K562 (cell line): ENCODE results near the gene EPS8L1. TPM values are rescaled to one million over a fixed set of nuclear protein-coding genes. Genes with fewer than 3 reads are reported as not detected.

ENCODE experiments used
- GTF2A2 ChIP-seq: IDR thresholded peaks from 2 replicates; pipeline ENCODE4 v1.6.1; 2016; ENCODE audit warnings: mild to moderate bottlenecking, missing genetic modification characterization, missing compliant biosample characterization
- HCFC1 ChIP-seq: IDR thresholded peaks from 2 replicates; pipeline ENCODE4 v1.6.1; 2012; ENCODE audit warnings: low read depth, low read length, improper control_type of control experiment
- HIVEP1 ChIP-seq: fragments of 250-450 bp; sonication (Bioruptor Pico); IDR thresholded peaks from 2 replicates; pipeline ENCODE4 v1.4.0; 2020; ENCODE audit warnings: mild to moderate bottlenecking
- LCOR ChIP-seq: sonication (generic); formaldehyde crosslinking; IDR thresholded peaks from 2 replicates; pipeline ENCODE4 v1.8.0; 2022; ENCODE audit warnings: mild to moderate bottlenecking, missing genetic modification reagents
- NFIC ChIP-seq: fragments of 450-650 bp; IDR thresholded peaks from 2 replicates; pipeline ENCODE4 v1.6.1; 2017; ENCODE audit warnings: mild to moderate bottlenecking, inconsistent platforms
- NFXL1 ChIP-seq: fragments of 450-650 bp; formaldehyde crosslinking; IDR thresholded peaks from 2 replicates; pipeline ENCODE4 v1.4.0; 2021; ENCODE audit warnings: mild to moderate bottlenecking
- PML ChIP-seq: IDR thresholded peaks from 2 replicates; pipeline ENCODE4 v1.6.1; 2012; ENCODE audit warnings: low read length, inconsistent platforms
- ZNF584 ChIP-seq: fragments of 200-800 bp; sonication (Bioruptor generic); IDR thresholded peaks from 2 replicates; pipeline ENCODE4 v1.6.1; 2016; ENCODE audit warnings: low read depth, mild to moderate bottlenecking, missing genetic modification characterization, missing compliant biosample characterization
- polyA plus RNA-seq, 8 experiments: library from polyadenylated mRNA; depleted of rRNA in 4 of 8; stranded (reverse) in 5 of 8; unstranded in 3 of 8; fragments of >200 nt; fragmentation: Nextera tagmentation in 2 of 8; fragmentation: Illumina TruSeq in 1 of 8; extraction: Ambion mirVana in 2 of 8; extraction: Trizol in 1 of 8; gene quantifications; 2 replicates each; pipeline versions ENCODE4 v1.2.1 to v1.2.3, GENCODE V29; 2011 to 2014; ENCODE audit warnings: inconsistent platforms in 1 of 8, missing spikeins in 1 of 8
- total RNA-seq, 7 experiments: library from RNA; depleted of rRNA in 6 of 7; stranded (reverse); fragments of >200 nt in 6 of 7; fragmentation: Illumina TruSeq in 2 of 7; extraction: Trizol in 2 of 7; gene quantifications; 2 replicates each; pipeline versions ENCODE4 v1.2.1 to v1.2.3, GENCODE V29; 2011 to 2021; ENCODE audit warnings: low replicate concordance in 1 of 7
- TF ChIP-seq, protein P1 (sequence below), 2 experiments: fragments of 450-650 bp; conservative IDR thresholded peaks; 2 replicates each; pipeline ENCODE4 v1.6.1; 2017; ENCODE audit warnings: mild to moderate bottlenecking in 2 of 2, moderate library complexity in 2 of 2
- TF ChIP-seq, protein P2 (sequence below): fragments of 450-650 bp; formaldehyde crosslinking; IDR thresholded peaks from 2 replicates; pipeline ENCODE4 v1.4.0; 2020; ENCODE audit warnings: mild to moderate bottlenecking, moderate library complexity
- TF ChIP-seq, protein P3 (sequence below), 2 experiments: fragments of 450-650 bp; IDR thresholded peaks; 2 replicates each; pipeline ENCODE4 v1.6.1; 2016; ENCODE audit warnings: mild to moderate bottlenecking in 2 of 2, borderline replicate concordance in 1 of 2, low read depth in 1 of 2, moderate library complexity in 1 of 2
- TF ChIP-seq, protein P4 (sequence below), 2 experiments: IDR thresholded peaks; 2 replicates each; pipeline ENCODE4 v1.6.1; 2011; ENCODE audit warnings: borderline replicate concordance in 1 of 2, control low read depth in 1 of 2, low read depth in 1 of 2, low read length in 1 of 2, mild to moderate bottlenecking in 1 of 2, mixed read lengths in 1 of 2, moderate library complexity in 1 of 2; ENCODE audit not compliant: insufficient read depth in 1 of 2, insufficient read length in 1 of 2, poor library complexity in 1 of 2, severe bottlenecking in 1 of 2; ENCODE audit errors: extremely low read depth in 1 of 2

Gene EPS8L1
- total and polyA plus RNA-seq, 9 of the 15 experiments (the other 6 are each of a cell fraction or from before 2014, with no cell fraction given): 0.35 to 22.1 (median 11.9) TPM

DNA sequence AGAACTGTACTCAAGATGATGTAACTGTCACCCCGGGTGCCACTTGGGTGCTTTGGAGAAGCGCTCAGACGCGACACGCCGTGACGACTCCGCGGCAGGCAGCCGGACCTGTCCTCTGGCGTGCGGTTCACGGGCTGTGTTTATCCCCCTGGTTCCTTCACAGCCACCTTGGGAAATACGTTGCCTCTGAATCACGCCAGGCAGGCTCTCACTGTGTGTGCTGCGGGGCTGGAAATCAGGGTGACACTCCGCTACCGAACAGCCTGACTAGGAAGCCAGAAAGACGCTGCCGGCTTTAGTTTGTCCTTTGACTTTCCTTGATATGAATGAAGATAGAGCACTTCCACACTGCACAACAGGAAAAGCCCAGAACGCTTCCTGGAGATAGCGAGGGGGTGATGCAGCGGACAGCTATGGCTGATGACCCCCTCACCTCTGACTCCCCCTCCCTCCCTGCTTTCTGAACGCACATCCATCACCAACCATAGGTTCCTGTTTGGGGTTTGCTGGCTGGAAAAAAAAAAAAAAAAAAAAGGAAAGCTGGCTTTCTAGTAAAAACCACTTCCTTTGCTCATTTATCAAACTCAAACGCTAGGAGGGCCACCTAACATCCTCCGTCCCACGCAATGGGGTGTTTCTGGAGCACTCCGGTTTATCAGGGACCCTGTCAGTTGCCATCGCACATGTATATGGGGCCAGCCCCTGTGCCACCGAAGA lies 33.9 kb upstream of the EPS8L1 start (continued):
- TF ChIP-seq NFIC (peak; percentile 25; the same call in 1 of the 2 replicates), GTF2A2 (tag) (no peak), NFXL1 (CRISPR knock-in tag) (no peak), HCFC1 (no peak), ZNF584 (peak; percentile 75; the same call in 1 of the 2 replicates), LCOR (peak; percentile 62; the same call in 1 of the 2 replicates), HIVEP1 (no peak), PML (peak; percentile 45; the same call in 1 of the 2 replicates)
- TF ChIP-seq, protein P1, sequence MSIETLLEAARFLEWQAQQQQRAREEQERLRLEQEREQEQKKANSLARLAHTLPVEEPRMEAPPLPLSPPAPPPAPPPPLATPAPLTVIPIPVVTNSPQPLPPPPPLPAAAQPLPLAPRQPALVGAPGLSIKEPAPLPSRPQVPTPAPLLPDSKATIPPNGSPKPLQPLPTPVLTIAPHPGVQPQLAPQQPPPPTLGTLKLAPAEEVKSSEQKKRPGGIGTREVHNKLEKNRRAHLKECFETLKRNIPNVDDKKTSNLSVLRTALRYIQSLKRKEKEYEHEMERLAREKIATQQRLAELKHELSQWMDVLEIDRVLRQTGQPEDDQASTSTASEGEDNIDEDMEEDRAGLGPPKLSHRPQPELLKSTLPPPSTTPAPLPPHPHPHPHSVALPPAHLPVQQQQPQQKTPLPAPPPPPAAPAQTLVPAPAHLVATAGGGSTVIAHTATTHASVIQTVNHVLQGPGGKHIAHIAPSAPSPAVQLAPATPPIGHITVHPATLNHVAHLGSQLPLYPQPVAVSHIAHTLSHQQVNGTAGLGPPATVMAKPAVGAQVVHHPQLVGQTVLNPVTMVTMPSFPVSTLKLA (conservative IDR thresholded peaks at IDR 0.05): 0 out of 4 replicates have a peak, but pooled peaks of 1 of the 2 experiments have one; percentile 33
- TF ChIP-seq, protein P2, sequence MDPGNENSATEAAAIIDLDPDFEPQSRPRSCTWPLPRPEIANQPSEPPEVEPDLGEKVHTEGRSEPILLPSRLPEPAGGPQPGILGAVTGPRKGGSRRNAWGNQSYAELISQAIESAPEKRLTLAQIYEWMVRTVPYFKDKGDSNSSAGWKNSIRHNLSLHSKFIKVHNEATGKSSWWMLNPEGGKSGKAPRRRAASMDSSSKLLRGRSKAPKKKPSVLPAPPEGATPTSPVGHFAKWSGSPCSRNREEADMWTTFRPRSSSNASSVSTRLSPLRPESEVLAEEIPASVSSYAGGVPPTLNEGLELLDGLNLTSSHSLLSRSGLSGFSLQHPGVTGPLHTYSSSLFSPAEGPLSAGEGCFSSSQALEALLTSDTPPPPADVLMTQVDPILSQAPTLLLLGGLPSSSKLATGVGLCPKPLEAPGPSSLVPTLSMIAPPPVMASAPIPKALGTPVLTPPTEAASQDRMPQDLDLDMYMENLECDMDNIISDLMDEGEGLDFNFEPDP: no peak
- TF ChIP-seq, protein P3, sequence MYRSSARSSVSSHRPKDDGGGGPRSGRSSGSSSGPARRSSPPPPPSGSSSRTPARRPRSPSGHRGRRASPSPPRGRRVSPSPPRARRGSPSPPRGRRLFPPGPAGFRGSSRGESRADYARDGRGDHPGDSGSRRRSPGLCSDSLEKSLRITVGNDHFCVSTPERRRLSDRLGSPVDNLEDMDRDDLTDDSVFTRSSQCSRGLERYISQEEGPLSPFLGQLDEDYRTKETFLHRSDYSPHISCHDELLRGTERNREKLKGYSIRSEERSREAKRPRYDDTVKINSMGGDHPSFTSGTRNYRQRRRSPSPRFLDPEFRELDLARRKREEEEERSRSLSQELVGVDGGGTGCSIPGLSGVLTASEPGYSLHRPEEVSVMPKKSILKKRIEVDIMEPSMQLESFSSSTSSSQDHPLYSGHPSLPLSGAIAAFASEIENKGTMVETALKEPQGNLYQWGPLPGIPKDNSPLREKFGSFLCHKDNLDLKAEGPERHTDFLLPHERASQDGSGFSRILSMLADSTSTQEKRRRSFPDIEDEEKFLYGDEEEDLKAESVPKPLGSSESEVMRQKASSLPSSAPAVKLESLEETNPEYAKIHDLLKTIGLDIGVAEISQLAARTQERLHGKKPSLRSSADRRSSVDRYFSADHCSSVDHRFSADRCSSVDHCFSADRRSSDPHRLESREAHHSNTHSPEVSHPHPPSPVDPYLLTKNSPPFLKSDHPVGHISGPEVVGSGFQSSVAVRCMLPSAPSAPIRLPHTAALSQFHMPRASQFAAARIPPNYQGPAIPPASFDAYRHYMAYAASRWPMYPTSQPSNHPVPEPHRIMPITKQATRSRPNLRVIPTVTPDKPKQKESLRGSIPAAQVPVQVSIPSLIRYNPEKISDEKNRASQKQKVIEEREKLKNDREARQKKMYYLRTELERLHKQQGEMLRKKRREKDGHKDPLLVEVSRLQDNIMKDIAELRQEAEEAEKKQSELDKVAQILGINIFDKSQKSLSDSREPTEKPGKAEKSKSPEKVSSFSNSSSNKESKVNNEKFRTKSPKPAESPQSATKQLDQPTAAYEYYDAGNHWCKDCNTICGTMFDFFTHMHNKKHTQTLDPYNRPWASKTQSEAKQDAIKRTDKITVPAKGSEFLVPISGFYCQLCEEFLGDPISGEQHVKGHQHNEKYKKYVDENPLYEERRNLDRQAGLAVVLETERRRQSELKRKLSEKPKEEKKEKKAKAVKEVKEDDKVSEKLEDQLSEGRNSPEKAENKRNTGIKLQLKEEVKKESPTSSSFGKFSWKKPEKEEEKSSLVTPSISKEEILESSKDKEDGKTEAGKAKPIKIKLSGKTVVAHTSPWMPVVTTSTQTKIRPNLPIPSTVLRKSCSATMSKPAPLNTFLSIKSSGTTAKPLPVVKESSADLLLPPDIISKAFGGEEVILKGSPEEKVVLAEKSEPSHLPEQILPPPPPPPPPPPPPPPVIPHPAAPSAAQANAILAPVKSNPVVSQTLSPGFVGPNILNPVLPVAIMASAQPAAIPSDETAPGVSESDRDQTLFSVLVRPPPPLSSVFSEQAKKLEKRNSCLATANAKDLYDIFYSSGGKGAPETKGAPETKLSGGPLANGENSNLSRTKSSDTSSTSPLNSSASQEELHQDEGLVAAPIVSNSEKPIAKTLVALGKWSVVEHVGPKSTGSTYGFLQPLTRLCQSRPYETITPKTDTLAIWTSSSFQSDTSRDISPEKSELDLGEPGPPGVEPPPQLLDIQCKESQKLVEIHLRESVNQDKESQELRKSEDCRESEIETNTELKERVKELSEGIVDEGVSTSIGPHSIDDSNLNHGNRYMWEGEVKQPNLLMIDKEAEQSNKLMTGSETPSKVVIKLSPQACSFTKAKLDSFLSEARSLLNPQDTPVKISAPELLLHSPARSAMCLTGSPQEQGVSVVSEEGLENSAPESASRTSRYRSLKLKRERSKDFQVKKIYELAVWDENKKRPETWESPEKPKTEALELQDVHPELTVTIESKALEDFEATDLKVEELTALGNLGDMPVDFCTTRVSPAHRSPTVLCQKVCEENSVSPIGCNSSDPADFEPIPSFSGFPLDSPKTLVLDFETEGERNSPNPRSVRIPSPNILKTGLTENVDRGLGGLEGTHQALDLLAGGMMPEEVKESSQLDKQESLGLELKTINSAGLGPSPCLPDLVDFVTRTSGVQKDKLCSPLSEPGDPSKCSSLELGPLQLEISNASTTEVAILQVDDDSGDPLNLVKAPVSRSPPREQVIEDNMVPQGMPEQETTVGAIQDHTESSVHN (IDR thresholded peaks at IDR 0.05; ENCODE audit: borderline replicate concordance in 1 of 2, low read depth in 1 of 2): peak in 1 of 2 experiments; percentile 36; a peak in 1 of 4 replicates
- TF ChIP-seq, protein P4, sequence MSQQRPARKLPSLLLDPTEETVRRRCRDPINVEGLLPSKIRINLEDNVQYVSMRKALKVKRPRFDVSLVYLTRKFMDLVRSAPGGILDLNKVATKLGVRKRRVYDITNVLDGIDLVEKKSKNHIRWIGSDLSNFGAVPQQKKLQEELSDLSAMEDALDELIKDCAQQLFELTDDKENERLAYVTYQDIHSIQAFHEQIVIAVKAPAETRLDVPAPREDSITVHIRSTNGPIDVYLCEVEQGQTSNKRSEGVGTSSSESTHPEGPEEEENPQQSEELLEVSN (IDR thresholded peaks at IDR 0.05; ENCODE audit: borderline replicate concordance in 1 of 2, extremely low read depth in 1 of 2, insufficient read depth in 1 of 2, insufficient read length in 1 of 2, low read depth in 1 of 2, low read length in 1 of 2, poor library complexity in 1 of 2, severe bottlenecking in 1 of 2): peak in 1 of 2 experiments; percentile 47
